Measurements from ENCODE around the gene IPO13.
A peak's percentile ranks its signal among the peaks of the same experiment; 100 is the strongest.

Gene IPO13

GRCh38 chr1:43994071-43994470 lies 47.3 kb downstream of the IPO13 start:
- H3K4me3 ChIP-seq (ENCODE audit: low read length) = no peak overlapping the region
- no peak for DNase-seq (ENCODE audit: low read depth)
- TF ChIP-seq, protein P1, sequence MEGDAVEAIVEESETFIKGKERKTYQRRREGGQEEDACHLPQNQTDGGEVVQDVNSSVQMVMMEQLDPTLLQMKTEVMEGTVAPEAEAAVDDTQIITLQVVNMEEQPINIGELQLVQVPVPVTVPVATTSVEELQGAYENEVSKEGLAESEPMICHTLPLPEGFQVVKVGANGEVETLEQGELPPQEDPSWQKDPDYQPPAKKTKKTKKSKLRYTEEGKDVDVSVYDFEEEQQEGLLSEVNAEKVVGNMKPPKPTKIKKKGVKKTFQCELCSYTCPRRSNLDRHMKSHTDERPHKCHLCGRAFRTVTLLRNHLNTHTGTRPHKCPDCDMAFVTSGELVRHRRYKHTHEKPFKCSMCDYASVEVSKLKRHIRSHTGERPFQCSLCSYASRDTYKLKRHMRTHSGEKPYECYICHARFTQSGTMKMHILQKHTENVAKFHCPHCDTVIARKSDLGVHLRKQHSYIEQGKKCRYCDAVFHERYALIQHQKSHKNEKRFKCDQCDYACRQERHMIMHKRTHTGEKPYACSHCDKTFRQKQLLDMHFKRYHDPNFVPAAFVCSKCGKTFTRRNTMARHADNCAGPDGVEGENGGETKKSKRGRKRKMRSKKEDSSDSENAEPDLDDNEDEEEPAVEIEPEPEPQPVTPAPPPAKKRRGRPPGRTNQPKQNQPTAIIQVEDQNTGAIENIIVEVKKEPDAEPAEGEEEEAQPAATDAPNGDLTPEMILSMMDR (conservative IDR thresholded peaks at IDR 0.05; ENCODE audit: low read length) = no peak

GRCh38 chr1:43994794-43995790 lies 48.3 kb downstream of the IPO13 start:
- peak; percentile 22 for DNase-seq (ENCODE audit: low read depth)
- TF ChIP-seq, protein P1 (conservative IDR thresholded peaks at IDR 0.05; ENCODE audit: low read length) = peak; percentile 39
- H3K4me3 ChIP-seq (ENCODE audit: low read length) = no peak overlapping the region

- TF ChIP-seq, protein P1 (conservative IDR thresholded peaks at IDR 0.05; ENCODE audit: low read length) = no peak
- H3K4me3 ChIP-seq (ENCODE audit: low read length) = no peak overlapping the region
- DNase-seq (ENCODE audit: low read depth) = no peak
Observed at GRCh38 chr1:43995984-43996732, 49.4 kb downstream of the IPO13 start.

GRCh38 chr1:43996733-43997115 lies 50.0 kb downstream of the IPO13 start:
- TF ChIP-seq, protein P1 (conservative IDR thresholded peaks at IDR 0.05; ENCODE audit: low read length) = no peak
- H3K4me3 ChIP-seq (ENCODE audit: low read length) = no peak overlapping the region
- no peak for DNase-seq (ENCODE audit: low read depth)

DNA sequence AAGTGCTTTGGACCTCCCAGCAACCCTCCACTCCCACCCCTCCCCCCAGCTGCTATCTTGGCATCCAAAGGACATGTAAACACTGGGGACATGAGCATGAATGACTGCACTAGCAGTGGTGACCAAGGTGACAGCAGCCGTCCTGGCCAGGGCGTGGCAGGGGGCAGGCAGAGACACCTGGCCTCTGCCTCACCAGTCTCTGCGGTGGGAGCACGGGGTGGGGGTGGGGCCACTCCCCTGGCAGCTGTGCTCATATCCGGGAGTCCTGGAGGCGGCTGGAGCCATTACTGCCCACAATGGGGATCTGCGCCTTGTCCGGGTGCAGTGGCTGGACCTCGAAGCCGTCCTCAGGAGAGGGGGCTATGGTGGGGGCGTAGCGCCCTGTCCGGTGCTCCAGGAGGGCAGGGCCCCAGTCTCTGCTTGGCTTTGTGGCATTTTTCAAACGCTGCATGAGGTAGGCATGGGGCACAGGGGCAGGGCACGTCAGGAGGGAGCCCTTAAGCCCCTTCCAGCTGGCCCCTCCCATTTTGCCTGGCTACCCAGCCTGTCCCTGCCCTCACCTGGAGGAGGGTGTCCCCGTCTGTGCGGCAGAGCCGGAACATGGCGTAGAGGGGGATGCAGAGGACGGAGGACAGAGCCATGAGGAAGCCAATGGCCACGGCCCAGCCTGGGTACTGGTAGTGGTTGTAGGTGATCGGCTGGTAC lies 50.7 kb downstream of the IPO13 start:
- no peak for DNase-seq (ENCODE audit: low read depth)
- no peak overlapping the region for H3K4me3 ChIP-seq (ENCODE audit: low read length)
- TF ChIP-seq, protein P1 (conservative IDR thresholded peaks at IDR 0.05; ENCODE audit: low read length) = no peak

DNA sequence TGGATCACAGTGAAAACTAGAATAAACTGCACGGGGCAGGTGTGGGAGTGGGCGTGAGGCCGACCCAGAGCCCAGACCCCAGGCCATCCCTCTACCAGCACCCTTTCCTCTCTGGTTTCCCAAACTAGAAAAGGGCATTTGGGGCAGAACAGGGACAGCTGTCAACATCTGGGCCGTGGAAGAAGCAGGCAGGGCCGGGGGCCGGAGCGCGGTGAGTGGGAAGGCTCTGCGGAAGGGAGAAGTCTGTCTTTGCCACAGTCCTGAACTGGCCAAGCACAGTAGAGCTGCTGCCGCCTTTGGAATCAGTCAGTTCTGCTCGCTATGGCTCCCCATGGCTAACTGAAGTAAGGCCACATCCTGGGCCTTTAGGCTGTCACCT lies 51.2 kb downstream of the IPO13 start:
- no peak for DNase-seq (ENCODE audit: low read depth)
- no peak overlapping the region for H3K4me3 ChIP-seq (ENCODE audit: low read length)
- TF ChIP-seq, protein P1 (conservative IDR thresholded peaks at IDR 0.05; ENCODE audit: low read length) = no peak
